Measurements from ENCODE around the gene CD300LG.
"Not testable (repeated sequence)": the region's sequence is repeated elsewhere in the genome, so short reads cannot be mapped to it uniquely, and the experiment has no call there.

The CD300LG gene

DNA sequence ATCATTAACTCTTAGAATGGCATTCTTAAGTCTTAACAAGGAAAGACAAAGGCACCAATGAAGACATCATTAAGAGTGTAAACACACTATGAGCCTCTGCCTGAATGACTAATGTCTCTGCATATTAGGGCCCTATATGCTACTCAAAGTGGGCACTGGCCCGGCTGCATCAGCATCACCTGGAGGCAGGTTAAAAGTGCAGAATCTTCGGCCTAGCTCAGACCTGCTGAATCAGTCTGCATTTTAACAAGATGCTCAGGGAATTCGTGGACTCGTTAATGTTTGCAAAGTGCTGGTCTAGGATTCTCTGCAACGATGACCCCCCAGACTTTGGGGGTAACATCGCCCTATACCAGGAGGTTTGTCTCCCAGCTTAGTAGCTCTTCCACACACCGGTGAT, 20.8 kb upstream of the CD300LG start:
- no peak for DNase-seq

GRCh38 chr17:43827596-43827995, 19.4 kb upstream of the CD300LG start:
- DNase-seq, result no peak

DNA sequence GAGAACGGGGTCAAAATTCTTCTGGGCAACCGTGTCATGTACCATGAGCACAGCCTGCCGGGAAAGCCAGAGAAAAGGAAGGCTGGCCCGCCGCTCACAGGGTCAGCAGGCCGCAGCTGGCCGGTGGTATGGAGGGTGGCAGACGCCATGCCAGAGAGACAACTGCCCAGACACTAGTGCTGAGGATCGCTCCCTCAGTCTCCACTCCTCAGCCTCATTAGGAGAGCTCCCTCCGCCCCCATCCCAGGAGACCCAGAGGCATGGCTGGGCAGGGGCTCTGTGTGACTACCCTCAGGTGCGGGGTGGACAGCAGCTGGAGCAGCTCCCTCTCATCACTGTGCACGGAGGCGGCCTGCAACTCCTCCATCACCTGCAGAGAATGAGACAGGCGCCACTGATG, 17.2 kb upstream of the CD300LG start:
- no peak for DNase-seq

DNA sequence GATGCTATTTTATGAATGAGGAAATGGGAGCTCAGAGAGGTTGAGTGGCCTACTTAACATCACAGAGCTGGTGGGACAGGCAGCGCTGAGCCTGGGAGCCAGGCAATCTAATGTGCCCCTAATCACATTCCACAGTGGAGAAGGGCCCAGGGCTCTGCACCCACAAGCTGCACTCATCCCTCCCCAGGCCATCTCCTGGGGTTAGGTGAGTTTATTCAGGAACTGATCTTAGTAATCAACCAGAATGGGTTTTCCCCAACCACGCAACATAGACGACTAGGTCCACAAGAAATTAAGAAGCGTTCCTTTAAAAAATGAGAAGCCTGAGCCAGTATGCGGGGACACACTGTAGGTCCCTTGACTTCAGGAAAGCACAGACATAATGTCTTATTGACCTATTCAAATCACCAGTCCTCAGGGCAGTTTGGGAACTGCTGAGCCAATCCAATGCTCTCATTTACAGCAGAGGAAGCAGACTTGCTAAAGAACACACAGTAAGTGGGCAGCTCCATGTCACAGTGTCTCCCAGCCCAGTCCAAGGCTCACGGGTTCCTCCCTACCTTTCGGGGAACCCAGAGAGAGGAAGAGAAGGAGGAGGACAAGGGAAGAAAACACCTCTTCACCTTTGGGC, 16.4 kb upstream of the CD300LG start:
- DNase-seq, result no peak

DNA sequence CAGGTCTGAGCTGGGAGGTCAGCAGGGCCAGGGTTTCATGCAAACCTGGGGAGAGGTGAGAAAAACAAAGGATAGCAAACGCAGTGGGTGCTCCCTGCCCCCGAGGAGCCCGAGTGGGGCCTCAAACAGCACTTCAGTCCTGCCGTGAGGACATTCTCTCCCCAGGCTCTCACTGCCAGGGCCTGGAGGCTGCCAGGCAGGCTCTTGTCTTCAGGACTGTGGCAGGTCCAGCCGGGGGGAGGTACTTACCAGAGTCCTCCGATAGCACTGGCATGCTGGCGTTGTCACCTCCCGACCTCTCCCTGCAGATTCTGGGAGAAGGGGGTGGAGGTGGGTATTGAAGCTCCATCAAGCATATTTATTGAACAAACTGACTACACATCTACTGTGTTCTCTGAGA, 15.3 kb upstream of the CD300LG start:
- DNase-seq, result no peak

DNA sequence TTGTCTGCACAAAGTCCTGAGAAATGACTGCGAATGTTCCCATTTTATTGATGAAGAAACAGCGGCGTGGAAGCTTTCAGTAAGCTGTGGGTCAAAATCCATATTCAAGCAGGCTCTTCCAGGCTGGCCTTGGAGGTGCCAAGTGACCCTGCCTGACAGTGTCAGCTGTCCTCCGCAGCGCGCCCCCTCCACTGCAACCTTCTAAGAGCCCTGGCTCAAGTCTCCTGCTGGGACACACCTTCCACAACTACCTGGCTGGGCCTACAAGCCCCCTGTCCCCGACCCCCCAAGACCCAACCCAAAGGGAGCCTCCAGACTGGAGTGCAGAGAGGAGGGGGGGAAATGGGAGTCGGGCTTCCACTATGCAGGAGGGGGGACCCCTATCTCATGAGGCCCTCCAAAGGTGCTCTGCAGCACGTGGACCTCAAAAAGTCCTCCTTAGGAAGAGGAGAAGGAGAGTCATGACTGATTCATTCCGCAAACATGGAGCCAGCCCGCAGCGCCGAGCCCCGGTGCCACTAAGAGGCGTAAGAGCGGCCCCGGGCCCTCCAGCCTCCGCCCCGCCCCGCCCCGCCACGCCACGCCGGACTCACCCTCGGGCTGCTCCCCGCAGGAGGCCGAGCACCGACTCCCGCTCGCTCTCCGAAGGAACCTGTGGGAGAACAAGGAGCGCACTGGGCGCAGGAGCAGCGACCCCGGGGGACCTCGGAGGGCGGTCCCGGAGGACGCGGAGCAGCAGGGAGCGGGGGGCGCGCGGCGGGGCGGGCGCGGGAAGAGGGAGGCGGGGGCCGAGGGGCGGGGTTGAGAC, 14.6 kb upstream of the CD300LG start:
- no peak for DNase-seq

DNA sequence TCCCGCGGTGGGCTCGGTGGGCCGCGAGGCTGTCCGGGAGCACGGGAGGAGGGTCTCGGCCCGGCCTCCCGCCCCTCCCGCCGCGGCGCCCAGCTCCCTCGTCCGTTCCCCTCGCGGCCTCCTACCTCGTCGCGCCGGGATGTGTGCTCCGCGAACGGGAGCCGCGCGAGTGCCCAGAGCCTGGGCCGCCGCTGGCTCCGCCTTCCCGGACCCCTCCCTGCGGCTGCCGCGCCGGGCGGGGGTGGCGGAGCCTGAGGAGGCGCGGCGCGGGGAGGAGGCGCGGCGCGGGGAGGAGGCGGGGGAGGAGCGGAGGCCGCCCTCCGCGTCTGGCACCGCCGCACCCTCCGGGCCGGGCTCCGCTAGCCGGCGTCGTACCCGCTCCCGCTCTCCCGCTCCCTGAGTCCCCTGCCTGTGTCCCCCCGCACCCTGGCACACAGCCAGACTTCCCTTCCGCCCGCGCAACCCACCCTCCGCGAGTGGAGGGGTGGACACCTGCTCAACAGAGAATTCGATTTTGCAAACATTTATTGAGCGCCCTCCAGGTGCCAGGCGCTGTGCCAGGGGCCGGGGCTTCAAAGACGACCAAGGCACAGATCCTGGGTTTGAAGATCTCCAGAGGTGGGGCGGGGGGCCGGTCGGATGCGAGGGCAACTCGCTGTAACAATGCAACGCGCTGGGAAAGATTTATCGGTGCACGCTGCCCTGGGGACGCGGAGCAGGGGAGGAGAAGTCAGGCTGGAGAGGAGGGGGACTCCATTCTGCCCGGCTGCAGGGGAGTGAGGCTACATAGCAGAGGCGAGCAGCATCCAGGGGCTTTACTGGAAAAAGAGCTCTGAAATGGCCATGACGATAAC, 13.8 kb upstream of the CD300LG start, which contains the start of gene MPP3:
Gene MPP3, minus strand, starts transcription at position 171 of the 854 bp plus-strand sequence. CDS start 1,240 bp downstream, outside the sequence.
- peak; percentile 45 for DNase-seq

- no peak for DNase-seq
These were observed 12.9 kb upstream of the CD300LG start for GRCh38 chr17:43834106-43834505.

GRCh38 chr17:43839670-43840108, 7.3 kb upstream of the CD300LG start:
- DNase-seq, result no peak

DNA sequence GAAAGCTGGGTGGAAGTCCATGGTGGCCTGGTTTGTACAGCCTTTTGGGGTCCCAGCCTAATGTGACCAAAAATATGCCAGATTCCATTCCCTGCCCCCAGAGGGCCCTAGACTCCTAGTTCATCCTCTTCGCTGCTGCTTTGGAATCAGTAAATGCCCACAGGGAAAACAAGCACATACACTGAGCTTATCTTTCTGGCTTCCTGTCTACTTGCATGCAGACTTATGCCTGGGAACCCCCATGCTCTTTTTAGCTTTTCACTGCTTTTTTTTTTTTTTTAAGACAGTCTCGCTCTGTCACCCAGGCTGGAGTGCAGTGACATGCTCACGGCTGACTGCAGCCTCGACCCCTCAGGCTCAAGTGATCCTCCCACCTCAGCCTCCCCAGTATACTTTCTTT, 6.2 kb upstream of the CD300LG start:
- no peak for DNase-seq

DNA sequence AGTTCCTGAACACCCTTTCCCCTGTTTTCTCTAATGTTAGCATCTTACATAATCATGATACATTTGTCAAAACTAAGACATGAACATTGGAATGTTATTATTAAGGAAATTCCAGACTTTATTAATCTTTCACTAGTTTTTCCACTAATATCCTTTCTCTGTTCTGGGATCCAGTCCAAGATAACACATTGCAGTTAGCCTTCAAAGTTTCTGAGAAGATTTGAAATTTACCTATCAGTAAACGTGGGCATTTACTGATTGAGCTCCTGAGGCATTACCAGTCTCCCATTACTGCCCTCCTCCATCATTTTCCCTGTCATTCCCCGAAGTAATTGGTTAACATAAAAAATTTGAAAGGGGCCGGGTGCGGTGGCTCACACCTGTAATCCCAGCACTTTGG, 5.7 kb upstream of the CD300LG start:
- DNase-seq, result no peak

GRCh38 chr17:43842091-43842974, 4.6 kb upstream of the CD300LG start:
- DNase-seq, result not testable (repeated sequence)

DNA sequence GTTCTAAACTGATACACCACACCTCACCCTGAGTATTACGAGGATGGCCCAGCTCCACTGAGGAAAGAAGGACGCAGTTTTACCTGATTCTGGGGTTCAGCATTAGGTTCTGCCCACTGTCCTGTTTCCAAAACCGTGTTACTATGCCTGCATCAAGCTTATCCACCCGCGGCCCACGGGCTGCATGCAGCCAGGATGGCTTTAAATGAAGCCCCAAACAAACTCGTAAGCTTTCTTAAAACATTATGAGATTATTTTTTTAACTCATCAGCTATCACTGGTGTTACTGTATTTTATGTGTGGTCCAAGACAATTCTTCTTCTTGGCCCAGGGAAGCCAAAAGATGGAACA, 4.0 kb upstream of the CD300LG start:
- DNase-seq, result no peak

GRCh38 chr17:43844241-43844640, 2.7 kb upstream of the CD300LG start:
- DNase-seq, result no peak

DNA sequence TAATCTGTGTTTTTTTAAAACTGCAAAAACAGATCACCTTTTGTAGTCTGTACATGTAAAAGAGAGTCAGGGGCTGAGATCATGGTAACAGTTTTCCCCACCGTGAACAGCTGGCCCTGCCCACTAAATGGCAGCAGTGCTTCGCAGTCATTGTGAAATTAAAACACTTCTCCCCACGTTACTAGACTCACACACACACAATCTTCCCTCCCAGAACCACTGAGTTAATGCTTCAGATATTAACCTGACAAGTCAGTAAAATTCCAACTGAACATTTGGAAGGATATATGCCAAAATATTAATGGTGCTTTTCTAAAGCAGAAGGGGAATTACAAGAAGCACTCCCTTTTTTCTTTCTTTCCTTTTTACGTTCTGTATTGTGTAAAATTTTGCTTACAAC, 1.2 kb upstream of the CD300LG start:
- DNase-seq, result no peak

DNA sequence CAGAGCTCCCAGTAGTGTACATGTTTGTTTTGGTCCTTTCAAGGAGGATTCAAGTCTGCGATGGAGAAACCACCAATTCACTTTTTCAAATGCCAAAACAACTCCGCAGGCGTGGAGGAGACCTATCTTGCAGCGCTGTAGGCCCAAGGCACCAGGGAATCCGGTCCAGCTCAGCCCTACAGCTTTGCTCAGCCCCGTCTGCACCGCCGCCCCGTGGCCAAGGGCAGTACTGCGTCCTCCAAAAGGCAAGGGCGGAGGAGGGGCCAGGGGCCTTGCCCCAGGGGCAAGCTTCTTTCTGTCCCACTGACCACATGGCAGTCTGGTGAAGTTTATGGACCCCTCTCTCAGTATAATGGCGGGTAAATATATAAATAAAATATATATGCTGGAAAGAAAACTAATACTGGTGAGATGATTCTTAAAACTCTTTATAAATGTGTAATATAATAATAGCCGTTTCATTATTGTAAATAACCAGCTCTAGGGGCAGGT, 709 bp upstream of the CD300LG start:
- peak; percentile 62 for DNase-seq

- DNase-seq, result no peak
These were observed 1.6 kb downstream of the CD300LG start for GRCh38 chr17:43848601-43849000.

GRCh38 chr17:43849116-43849515, 2.1 kb downstream of the CD300LG start:
- no peak for DNase-seq

DNA sequence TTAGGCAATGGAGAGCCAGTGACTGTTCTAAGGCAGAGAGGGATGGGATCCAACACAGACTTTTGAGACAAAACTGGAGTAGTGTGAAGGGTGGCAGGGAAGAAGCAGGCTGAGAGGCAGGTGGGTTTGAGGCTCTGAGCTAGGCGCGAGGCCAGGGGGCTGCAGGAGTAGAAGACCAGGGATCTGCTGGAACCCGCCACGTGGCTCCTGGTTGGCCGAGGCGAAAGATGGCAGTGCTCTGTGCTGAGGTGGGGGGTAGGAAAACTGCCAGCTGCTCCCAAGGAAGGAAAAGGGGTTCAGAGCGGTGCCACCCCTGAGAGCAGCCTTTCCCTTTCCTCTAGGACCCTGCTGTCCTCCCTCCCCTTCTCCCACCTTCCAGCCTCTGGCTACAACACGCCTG, 5.6 kb downstream of the CD300LG start:
- DNase-seq, result no peak

DNA sequence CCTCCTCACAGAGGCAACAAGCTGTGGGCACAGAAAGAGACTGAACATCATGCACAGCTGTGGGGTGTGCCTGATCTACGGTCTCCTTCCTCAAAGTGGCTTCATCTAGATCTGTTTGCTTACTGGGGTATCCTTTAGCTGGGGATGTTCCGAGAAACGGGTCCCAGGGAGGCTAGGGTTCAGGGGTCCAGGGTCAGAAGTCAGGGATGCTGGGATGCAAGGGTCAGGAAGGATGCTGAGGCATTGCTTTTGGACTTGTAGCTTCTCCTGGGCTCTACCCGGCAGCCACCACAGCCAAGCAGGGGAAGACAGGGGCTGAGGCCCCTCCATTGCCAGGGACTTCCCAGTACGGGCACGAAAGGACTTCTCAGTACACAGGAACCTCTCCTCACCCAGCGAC, 6.6 kb downstream of the CD300LG start:
- DNase-seq, result no peak

DNA sequence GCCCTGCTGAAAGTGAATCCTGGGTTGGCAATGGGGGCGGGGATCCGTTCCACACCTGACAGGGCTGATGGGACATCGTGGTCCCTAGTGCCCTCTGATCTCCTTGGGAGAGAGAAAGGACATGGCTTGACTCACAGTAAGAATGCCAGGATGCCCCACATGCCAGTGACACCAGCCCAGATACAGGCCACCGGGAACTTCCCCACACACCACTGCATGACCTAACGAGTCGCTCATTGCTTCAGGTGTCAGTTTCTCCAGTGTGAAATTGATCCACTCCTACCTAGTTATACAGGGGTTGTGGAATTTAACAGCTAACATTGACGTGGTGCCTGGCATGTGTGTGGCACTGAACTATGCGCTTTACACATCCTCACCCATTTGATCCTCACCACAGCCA, 7.5 kb downstream of the CD300LG start:
- no peak for DNase-seq

GRCh38 chr17:43855061-43855460, 8.1 kb downstream of the CD300LG start:
- DNase-seq, result no peak

Measured in stimulated activated naive CD4-positive, alpha-beta T cell treated with Interleukin-2 at 50 U/mL for 16 hours (primary cell).